HG03095 (cell line): ENCODE data around the gene LMBRD1.
A peak's percentile ranks its signal among the peaks of the same experiment; 100 is the strongest.
"Not testable (repeated sequence)": the region's sequence is repeated elsewhere in the genome, so short reads cannot be mapped to it uniquely, and the experiment has no call there.

ENCODE experiments used
- ATAC-seq: cut with Tn5 transposase; IDR thresholded peaks from one replicate; pipeline ENCODE4 v1.9.1; 2021; ENCODE audit warnings: moderate library complexity; ENCODE audit not compliant: unreplicated experiment

LMBRD1 gene

GRCh38 chr6:69796642-69797390 is at the start of gene LMBRD1:
Gene LMBRD1 (minus strand): TSS chr6:69797010. CDS start chr6:69796881, 129 bp downstream.
- ATAC-seq, result peak; percentile 94

GRCh38 chr6:69846312-69846711 is 49.5 kb upstream of the LMBRD1 start:
- ATAC-seq, result no peak

- no peak for ATAC-seq
These were observed 46.4 kb upstream of the LMBRD1 start for GRCh38 chr6:69843189-69843588.

GRCh38 chr6:69841862-69842261 is 45.1 kb upstream of the LMBRD1 start:
- no peak for ATAC-seq

- ATAC-seq, result peak; percentile 84
These were observed 38.8 kb upstream of the LMBRD1 start for GRCh38 chr6:69835414-69836179.

- no peak for ATAC-seq
These were observed 35.7 kb upstream of the LMBRD1 start for GRCh38 chr6:69832558-69832957.

- ATAC-seq, result no peak
These were observed 30.6 kb upstream of the LMBRD1 start for GRCh38 chr6:69827276-69827893.

- ATAC-seq, result no peak
These were observed 29.1 kb upstream of the LMBRD1 start for GRCh38 chr6:69825904-69826303.

- ATAC-seq, result not testable (repeated sequence)
These were observed 27.5 kb upstream of the LMBRD1 start for GRCh38 chr6:69824355-69824754.

- no peak for ATAC-seq
These were observed 23.6 kb upstream of the LMBRD1 start for GRCh38 chr6:69820438-69820837.

- no peak for ATAC-seq
These were observed 23.2 kb upstream of the LMBRD1 start for GRCh38 chr6:69820018-69820417.

GRCh38 chr6:69819138-69819537 is 22.3 kb upstream of the LMBRD1 start:
- no peak for ATAC-seq

- ATAC-seq, result no peak
These were observed 21.6 kb upstream of the LMBRD1 start for GRCh38 chr6:69818223-69818930.

GRCh38 chr6:69817358-69817757 is 20.5 kb upstream of the LMBRD1 start:
- no peak for ATAC-seq

GRCh38 chr6:69816569-69816968 is 19.8 kb upstream of the LMBRD1 start:
- no peak for ATAC-seq

- ATAC-seq, result peak; percentile 58
These were observed 19.2 kb upstream of the LMBRD1 start for GRCh38 chr6:69816026-69816425.

GRCh38 chr6:69813508-69813907 is 16.7 kb upstream of the LMBRD1 start:
- ATAC-seq, result peak; percentile 46

- no peak for ATAC-seq
These were observed 16.1 kb upstream of the LMBRD1 start for GRCh38 chr6:69812746-69813427.

GRCh38 chr6:69802995-69803394 is 6.2 kb upstream of the LMBRD1 start:
- no peak for ATAC-seq

- ATAC-seq, result no peak
These were observed 4.9 kb upstream of the LMBRD1 start for GRCh38 chr6:69801711-69802110.

- ATAC-seq, result no peak
These were observed 4.4 kb upstream of the LMBRD1 start for GRCh38 chr6:69801225-69801624.
